H1 (cell line): ENCODE results near the gene PRICKLE2.

Source experiments
- BCL11A ChIP-seq, 2 experiments: IDR thresholded peaks; one replicate each; pipeline ENCODE4 v1.6.1; 2011; ENCODE audit warnings: low read depth in 2 of 2, low read length in 2 of 2, mild to moderate bottlenecking in 2 of 2
- CHD2 ChIP-seq: IDR thresholded peaks from 2 replicates; pipeline ENCODE4 v1.6.1; 2012; ENCODE audit warnings: low read length, improper control_type of control experiment
- CREB1 ChIP-seq: IDR thresholded peaks from 2 replicates; pipeline ENCODE4 v1.6.1; 2012; ENCODE audit warnings: inconsistent platforms
- EP300 ChIP-seq, 2 experiments: IDR thresholded peaks; 1 replicate in 1 of 2; 2 replicates in 1 of 2; pipeline ENCODE4 v1.6.1; 2011 to 2012; ENCODE audit warnings: low read depth in 2 of 2, low read length in 2 of 2, mild to moderate bottlenecking in 2 of 2, borderline replicate concordance in 1 of 2, inconsistent platforms in 1 of 2, moderate library complexity in 1 of 2
- EZH2 ChIP-seq: fragments of 200-600 bp; sonication (generic); IDR thresholded peaks from 2 replicates; pipeline ENCODE4 v1.7.1; 2012; ENCODE audit warnings: low read depth, mild to moderate bottlenecking, moderate library complexity, low read length, inconsistent platforms; ENCODE audit not compliant: severe bottlenecking
- HDAC2 ChIP-seq, 2 experiments: fragments of 300-600 bp in 1 of 2; sonication (generic) in 1 of 2; IDR thresholded peaks; 2 replicates each; pipeline ENCODE4 v1.6.1; 2011 to 2012; ENCODE audit warnings: low read depth in 2 of 2, low read length in 2 of 2, mild to moderate bottlenecking in 2 of 2, moderate library complexity in 2 of 2, borderline replicate concordance in 1 of 2, inconsistent platforms in 1 of 2
- POLR2AphosphoS5 ChIP-seq: IDR thresholded peaks from 2 replicates; pipeline ENCODE4 v1.6.1; 2011; ENCODE audit warnings: low read depth, low read length
- ZNF274 ChIP-seq: IDR thresholded peaks from 2 replicates; pipeline ENCODE4 v1.7.0; 2012; ENCODE audit warnings: low read length, borderline replicate concordance; ENCODE audit errors: extremely low read depth
- TF ChIP-seq, protein P1 (sequence below): IDR thresholded peaks from 2 replicates; pipeline ENCODE4 v1.6.1; 2011; ENCODE audit warnings: low read length, improper control_type of control experiment
- TF ChIP-seq, protein P2 (sequence below), 3 experiments: IDR thresholded peaks; 1 replicate in 2 of 3; 2 replicates in 1 of 3; pipeline versions ENCODE4 v1.5.1 to v1.6.1; 2011; ENCODE audit warnings: low read length in 3 of 3, mild to moderate bottlenecking in 3 of 3, inconsistent platforms in 2 of 3, low read depth in 1 of 3, moderate library complexity in 1 of 3; ENCODE audit not compliant: insufficient read depth in 1 of 3; ENCODE audit errors: control extremely low read depth in 1 of 3
- TF ChIP-seq, protein P3 (sequence below): IDR thresholded peaks from 2 replicates; pipeline ENCODE4 v1.6.1; 2012; ENCODE audit warnings: inconsistent platforms

DNA sequence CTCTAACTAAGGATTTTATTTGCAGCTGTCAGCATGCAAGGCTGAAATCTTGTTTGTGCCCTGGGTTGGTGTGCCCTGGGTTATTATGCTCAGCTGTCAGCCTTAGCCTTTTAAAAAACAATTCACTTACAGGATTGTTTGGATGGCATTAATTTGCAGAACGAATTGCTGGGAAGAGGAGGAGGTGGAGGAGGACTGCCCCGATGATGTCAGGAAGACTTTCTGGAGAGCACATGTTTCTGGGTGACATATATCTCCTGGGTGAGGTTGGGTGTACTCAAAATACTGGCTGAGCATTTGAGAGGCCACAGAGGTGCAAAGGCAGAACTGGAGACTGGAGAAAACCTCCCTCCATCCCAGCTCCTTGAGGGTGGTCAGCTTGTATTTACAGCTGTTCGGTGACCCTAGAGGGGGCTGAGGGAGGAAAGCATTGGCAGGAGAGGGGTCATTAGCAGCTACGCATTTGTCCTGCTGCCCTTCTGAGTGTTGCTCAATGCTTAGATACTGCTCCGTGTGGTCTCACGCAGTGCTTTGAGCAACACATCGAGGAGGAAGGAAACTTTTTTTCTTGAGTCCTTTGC is 142.2 kb downstream of the PRICKLE2 start:
- no peak for TF ChIP-seq ZNF274
- TF ChIP-seq, protein P1, sequence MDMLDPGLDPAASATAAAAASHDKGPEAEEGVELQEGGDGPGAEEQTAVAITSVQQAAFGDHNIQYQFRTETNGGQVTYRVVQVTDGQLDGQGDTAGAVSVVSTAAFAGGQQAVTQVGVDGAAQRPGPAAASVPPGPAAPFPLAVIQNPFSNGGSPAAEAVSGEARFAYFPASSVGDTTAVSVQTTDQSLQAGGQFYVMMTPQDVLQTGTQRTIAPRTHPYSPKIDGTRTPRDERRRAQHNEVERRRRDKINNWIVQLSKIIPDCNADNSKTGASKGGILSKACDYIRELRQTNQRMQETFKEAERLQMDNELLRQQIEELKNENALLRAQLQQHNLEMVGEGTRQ, result no peak
- no peak for TF ChIP-seq POLR2AphosphoS5
- TF ChIP-seq EP300 (IDR thresholded peaks at IDR 0.05; ENCODE audit: borderline replicate concordance in 1 of 2, low read depth in 2 of 2, low read length in 2 of 2), result no peak
- TF ChIP-seq, protein P2, sequence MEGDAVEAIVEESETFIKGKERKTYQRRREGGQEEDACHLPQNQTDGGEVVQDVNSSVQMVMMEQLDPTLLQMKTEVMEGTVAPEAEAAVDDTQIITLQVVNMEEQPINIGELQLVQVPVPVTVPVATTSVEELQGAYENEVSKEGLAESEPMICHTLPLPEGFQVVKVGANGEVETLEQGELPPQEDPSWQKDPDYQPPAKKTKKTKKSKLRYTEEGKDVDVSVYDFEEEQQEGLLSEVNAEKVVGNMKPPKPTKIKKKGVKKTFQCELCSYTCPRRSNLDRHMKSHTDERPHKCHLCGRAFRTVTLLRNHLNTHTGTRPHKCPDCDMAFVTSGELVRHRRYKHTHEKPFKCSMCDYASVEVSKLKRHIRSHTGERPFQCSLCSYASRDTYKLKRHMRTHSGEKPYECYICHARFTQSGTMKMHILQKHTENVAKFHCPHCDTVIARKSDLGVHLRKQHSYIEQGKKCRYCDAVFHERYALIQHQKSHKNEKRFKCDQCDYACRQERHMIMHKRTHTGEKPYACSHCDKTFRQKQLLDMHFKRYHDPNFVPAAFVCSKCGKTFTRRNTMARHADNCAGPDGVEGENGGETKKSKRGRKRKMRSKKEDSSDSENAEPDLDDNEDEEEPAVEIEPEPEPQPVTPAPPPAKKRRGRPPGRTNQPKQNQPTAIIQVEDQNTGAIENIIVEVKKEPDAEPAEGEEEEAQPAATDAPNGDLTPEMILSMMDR (IDR thresholded peaks at IDR 0.05; ENCODE audit: control extremely low read depth in 1 of 3, insufficient read depth in 1 of 3, low read depth in 1 of 3, low read length in 3 of 3), result no peak
- no peak for TF ChIP-seq CHD2
- TF ChIP-seq HDAC2 (IDR thresholded peaks at IDR 0.05; ENCODE audit: borderline replicate concordance in 1 of 2, low read depth in 2 of 2, low read length in 2 of 2), result no peak
- TF ChIP-seq BCL11A (IDR thresholded peaks at IDR 0.05; ENCODE audit: low read depth in 2 of 2, low read length in 2 of 2), result no peak
- no peak for TF ChIP-seq EZH2
- TF ChIP-seq, protein P3, sequence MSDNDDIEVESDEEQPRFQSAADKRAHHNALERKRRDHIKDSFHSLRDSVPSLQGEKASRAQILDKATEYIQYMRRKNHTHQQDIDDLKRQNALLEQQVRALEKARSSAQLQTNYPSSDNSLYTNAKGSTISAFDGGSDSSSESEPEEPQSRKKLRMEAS, result no peak
- no peak for TF ChIP-seq CREB1
